SK-N-MC (cell line): Measurements from ENCODE around the gene RHBDD3.

Experiments used
- DNase-seq: peaks from one replicate; pipeline ENCODE4 v3.0.0-alpha.2; 2011; ENCODE audit warnings: low read depth, low spot score
- H3K27ac ChIP-seq: fragments of 200-600 bp; sonication (generic); 2 replicates; pipeline ENCODE4 v1.5.1; 2016; ENCODE audit warnings: mixed run types
- H3K36me3 ChIP-seq: fragments of 200-600 bp; sonication (generic); 2 replicates; pipeline ENCODE4 v1.6.1; 2017; ENCODE audit warnings: antibody characterized with exemption, low read length, mixed read lengths; ENCODE audit not compliant: insufficient read depth
- H3K4me3 ChIP-seq: fragments of 200-600 bp; sonication (generic); 2 replicates; pipeline ENCODE4 v1.5.1; 2016
- H3K9ac ChIP-seq: fragments of 200-600 bp; sonication (generic); 2 replicates; pipeline ENCODE4 v1.8.0; 2017; ENCODE audit warnings: mixed run types, mixed read lengths; ENCODE audit not compliant: insufficient read length
- H3K9me3 ChIP-seq: fragments of 200-600 bp; sonication (generic); 2 replicates; pipeline ENCODE4 v1.6.1; 2017; ENCODE audit warnings: low read depth, mild to moderate bottlenecking, antibody characterized with exemption, low read length, moderate library complexity, mixed read lengths
- EZH2 ChIP-seq: fragments of 200-600 bp; sonication (generic); IDR thresholded peaks from one replicate; pipeline ENCODE4 v1.6.1; 2017; ENCODE audit warnings: antibody characterized with exemption
- FOXP2 ChIP-seq: optimal IDR thresholded peaks from 2 replicates; pipeline ENCODE3; 2011; ENCODE audit warnings: mild to moderate bottlenecking, moderate library complexity; ENCODE audit not compliant: insufficient read depth; ENCODE audit errors: extremely low read length, control extremely low read depth
- POLR2AphosphoS5 ChIP-seq: IDR thresholded peaks from 2 replicates; pipeline ENCODE4 v1.6.1; 2012; ENCODE audit warnings: mild to moderate bottlenecking, low read depth, low read length, borderline replicate concordance

RHBDD3 gene

DNA sequence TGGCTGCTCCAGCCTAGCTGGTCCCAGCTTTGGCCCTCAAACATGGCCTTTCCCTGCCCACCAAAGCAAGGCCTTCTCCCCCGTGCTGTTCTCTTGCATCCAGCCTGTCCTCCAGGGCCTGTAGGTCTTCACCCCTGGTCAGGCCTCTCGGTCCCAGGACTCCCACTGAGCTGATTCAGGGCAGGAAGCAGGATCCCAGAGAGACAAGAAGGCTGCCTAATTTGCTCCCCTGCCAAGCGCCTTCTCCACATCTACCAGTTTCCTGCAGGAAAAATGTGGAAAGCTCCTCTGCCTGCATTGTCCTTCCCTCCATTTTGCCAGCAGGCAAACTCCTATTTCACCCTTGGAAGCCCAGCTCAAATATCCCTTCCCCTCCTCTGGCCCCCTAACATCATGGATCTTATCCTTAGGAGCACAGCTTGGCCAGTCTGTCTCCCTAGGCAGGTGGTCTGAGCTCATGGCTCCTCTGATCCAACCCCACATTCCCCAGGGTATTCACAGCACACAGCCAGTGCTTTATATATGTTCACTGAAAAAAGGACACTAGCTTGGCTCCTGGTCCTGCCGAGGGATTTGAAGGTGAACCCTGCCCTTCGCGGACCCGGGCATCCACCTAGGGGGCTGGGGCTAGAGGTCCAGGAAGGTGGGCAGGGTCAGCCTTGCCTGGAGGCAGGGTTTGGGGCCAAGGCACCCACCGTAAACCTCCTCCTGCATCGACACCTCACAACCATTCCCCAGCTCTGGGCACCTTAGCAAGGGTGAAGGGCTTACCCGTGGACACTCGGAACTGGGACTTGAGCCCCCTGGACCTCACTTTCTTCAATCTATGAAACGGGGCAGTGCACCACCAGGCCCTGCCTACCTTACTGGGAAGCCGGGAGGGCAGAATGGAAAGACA lies 968 bp downstream of the RHBDD3 start:
- H3K9ac ChIP-seq, result peak overlapping the region; percentile 100
- no peaks in the 10 kb centered on the region for H3K9me3 ChIP-seq
- H3K36me3 ChIP-seq, result peaks cover 58% of the 10 kb centered on the region
- H3K27ac ChIP-seq, result peak overlapping the region; percentile 100
- H3K4me3 ChIP-seq, result peak overlapping the region; percentile 99
- DNase-seq, result no peak
- TF ChIP-seq FOXP2 (no peak), POLR2AphosphoS5 (no peak; the same call in 1 of the 2 replicates), EZH2 (no peak)

DNA sequence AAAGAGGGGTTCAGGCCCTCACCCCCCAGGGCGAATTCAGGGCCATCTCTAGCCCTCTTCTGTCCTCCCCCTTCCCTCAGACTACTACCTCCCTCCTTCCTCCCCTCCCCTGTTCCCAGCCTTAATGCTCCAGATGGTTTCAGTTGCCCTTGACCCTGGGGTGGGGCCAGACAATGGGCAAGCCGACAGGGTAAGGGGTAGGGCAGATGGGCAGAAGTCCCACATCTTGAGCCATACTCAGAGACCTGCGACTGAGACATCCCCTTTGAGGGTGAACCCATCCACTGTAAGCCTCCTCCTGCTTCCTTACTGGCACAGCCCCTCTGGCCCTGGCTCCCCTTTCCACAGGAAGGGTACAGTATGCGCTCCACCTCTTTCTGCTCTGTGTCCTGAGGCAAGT lies 1.9 kb downstream of the RHBDD3 start:
- Histone ChIP-seq H3K9me3 (no peaks in the 10 kb centered on the region), H3K9ac (peak overlapping the region; percentile 46), H3K27ac (0 out of 2 replicates have a peak overlapping the region, but pooled peaks have one; percentile 100), H3K4me3 (peak overlapping the region; percentile 99), H3K36me3 (peaks cover 49% of the 10 kb centered on the region)
- DNase-seq, result no peak
- TF ChIP-seq POLR2AphosphoS5 (no peak), EZH2 (no peak), FOXP2 (no peak)

DNA sequence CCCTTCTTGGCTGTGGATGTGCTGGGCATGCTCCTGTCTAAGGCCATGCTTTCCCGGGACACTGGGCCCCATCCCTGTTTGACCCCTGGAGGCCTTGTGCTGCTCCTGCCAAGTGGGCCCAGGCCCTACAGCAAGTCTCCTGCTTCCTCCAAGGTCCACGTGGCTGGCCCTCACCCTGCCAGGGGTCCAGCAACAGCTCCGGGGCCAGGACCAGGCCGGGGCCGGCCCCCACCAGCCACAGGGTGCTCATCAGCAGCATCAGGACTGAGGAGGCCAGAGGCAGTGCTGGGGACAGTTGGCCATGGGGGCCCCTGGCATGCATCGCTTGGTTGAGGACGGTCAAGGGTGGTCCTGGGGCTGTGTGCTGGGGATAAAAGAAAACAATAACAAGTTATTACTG lies 2.5 kb downstream of the RHBDD3 start:
- no peak for TF ChIP-seq EZH2
- TF ChIP-seq FOXP2, result no peak
- no peak for TF ChIP-seq POLR2AphosphoS5
- DNase-seq, result no peak
- Histone ChIP-seq H3K27ac (no peak overlapping the region), H3K4me3 (no peak overlapping the region), H3K9me3 (no peaks in the 10 kb centered on the region), H3K9ac (no peak overlapping the region), H3K36me3 (peaks cover 43% of the 10 kb centered on the region)

DNA sequence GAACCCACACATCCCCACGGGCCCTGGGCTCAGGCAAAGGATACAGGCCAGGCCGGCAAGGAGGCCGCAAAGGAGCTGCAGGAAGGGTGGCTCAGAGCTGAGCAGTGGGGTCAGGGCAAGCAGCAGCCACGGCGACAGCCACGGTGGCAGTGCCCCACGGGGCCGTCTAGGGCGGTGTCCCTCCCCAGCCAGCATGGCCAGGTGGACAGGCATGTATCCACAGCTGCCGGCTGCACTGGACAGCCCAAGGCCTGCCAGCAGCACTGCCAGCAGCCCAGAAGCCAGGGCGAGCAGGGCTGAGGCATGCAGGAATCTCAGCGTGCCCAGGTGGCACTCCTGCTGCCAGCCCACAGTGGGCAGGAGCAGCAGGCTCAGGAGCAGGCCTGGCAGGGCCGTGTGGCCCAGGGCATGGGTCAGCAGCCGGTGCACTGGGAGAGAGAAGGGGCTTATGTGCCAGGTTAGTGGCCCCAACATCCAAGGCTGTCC lies 3.9 kb downstream of the RHBDD3 start:
- Histone ChIP-seq H3K27ac (no peak overlapping the region), H3K9ac (no peak overlapping the region), H3K9me3 (no peaks in the 10 kb centered on the region), H3K4me3 (no peak overlapping the region), H3K36me3 (peaks cover 30% of the 10 kb centered on the region)
- DNase-seq, result no peak
- TF ChIP-seq POLR2AphosphoS5 (no peak), FOXP2 (no peak), EZH2 (no peak)

DNA sequence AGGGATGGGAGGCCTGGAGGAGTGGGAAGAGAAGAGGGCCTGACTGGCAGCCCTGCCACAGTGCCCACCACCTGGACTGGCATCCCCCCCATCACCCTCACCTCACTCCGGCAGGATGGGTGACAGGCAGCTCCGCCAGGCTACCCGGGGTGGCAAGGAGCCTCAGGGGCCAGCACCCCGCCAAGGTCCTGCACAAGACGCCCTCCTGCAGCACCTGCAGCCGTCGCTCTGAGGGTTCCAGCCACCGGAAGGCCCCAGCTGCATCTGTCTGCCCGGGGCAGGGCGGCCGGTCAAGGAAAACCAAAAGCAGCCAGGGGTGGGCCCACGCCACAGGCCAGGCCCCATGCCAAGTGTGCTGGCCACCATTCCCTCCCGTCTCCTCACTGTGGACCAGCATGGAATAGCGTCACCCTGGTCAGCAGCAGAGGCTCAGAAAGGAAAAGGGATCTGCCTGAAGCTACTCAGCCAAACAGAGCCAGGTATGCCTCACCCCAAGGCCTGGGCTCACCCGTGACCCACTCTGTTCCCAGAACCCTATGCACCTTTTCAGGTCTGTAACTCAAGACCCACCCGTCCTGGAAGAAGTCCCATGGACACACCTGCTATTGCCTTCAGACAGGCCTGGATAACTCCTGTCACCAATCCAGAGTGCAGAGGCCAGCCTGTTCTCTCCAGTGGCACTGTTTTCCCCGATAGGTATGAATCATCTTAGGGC lies 7.0 kb downstream of the RHBDD3 start:
- Histone ChIP-seq H3K9ac (no peak overlapping the region), H3K9me3 (no peaks in the 10 kb centered on the region), H3K36me3 (peaks cover 20% of the 10 kb centered on the region; the same call in 1 of the 2 replicates), H3K4me3 (no peak overlapping the region), H3K27ac (no peak overlapping the region)
- TF ChIP-seq POLR2AphosphoS5 (peak; percentile 42; the same call in 1 of the 2 replicates), FOXP2 (no peak)
- DNase-seq, result no peak

DNA sequence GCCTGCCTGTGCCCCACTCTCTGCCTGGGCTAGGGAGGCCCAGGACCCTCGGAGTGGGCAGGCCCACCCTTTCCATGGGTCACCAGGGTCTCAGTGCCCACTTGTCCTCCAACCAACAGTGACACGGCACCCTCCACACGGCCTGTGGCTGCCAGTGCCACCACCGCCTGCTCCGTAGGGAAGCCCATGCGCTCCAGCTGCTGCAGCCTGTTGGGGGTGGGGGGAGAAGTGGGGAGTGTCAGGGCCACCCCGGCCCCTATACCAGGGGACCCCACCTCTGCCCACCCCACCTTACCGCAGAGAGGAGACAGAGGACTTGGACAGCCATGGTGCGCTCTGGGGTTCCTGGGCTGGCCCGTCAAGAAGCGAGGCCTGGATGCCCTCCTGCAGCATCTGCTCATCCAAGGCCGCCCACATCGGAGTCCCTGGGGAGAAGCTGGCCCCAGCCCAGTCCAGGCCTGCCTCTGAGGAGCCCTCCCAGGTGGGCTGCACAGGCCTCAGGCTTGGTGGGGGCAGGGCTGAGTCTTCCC lies 7.7 kb downstream of the RHBDD3 start:
- peaks cover 14% of the 10 kb centered on the region; the same call in 1 of the 2 replicates for H3K36me3 ChIP-seq
- no peak overlapping the region for H3K27ac ChIP-seq
- no peak for TF ChIP-seq POLR2AphosphoS5
- TF ChIP-seq EZH2, result no peak
- TF ChIP-seq FOXP2, result no peak
- DNase-seq, result no peak
- H3K9me3 ChIP-seq, result no peaks in the 10 kb centered on the region
- no peak overlapping the region for H3K4me3 ChIP-seq
- H3K9ac ChIP-seq, result no peak overlapping the region

DNA sequence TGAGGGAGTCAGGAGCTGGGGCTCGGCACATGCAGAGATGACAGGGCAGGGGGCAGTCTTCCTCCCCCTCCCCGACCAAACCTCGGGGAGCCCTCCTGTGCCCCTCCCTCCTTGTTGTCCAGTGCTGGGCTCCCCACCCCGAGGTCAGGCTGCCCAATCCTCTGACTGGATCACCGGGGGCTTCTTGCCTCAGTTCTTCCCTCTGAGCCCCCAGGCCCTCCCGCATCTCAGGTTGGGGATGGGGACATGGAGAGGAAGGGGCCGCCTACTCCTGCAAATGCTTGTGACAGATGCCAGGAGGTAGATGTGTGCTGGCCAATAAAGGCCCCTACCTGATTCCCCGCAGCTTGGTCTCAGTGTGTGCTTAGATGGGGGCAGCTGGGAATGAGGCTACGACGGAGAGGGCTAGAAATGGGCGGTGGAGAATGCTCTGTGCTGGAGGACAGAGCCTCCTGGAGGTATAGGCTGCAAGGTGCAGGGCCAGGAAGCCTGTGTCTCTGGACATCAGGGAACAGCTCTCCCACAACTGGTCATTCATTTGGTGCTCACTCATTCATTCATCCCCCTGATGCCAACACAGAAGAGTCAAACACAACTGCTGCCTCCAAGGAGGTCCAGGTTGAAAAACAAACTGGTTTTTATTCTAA lies 8.4 kb downstream of the RHBDD3 start:
- H3K36me3 ChIP-seq, result peaks cover 9% of the 10 kb centered on the region; the same call in 1 of the 2 replicates
- H3K4me3 ChIP-seq, result no peak overlapping the region
- no peak overlapping the region for H3K27ac ChIP-seq
- no peak for DNase-seq
- TF ChIP-seq POLR2AphosphoS5, result no peak
- no peak for TF ChIP-seq FOXP2
- no peak for TF ChIP-seq EZH2
- H3K9me3 ChIP-seq, result no peaks in the 10 kb centered on the region
- no peak overlapping the region for H3K9ac ChIP-seq
